ENCODE measurements around the gene RTP5.

RTP5 gene

DNA sequence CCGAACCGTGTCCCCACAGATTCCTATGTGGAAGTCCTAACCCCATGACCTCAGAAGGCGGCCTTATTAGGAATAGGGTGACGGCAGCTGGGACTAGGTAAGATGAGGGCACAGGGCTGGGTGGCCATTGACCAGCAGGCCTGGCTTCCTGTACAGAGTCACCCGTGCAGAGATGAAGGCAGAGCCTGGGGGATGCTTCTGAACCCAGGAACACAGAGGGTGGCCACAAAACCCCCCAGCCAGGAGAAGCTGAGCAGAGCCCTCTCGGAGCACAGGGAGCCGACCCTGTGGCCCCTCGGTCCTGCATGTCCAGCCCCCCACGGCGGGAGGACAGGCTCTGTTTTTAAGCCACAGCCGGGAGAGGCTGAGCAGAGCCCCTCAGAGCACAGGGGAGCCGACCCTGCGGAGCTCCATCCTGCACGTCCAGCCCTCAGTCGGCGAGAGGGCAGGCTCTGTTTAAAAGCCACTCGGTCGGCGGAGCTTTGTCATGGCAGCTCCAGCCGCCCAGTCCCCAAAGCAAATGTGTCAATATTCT is 13.6 kb upstream of the RTP5 start:
- H2AK5ac ChIP-seq (ENCODE audit: low read length) = no peak overlapping the region
- no peak overlapping the region for H3K27ac ChIP-seq (ENCODE audit: low read depth, low read length)
- H3K9ac ChIP-seq (ENCODE audit: low read length) = no peak overlapping the region
- WGBS (ENCODE audit: extremely low coverage, insufficient coverage, low lambda C conversion rate) = no CpG with 5 or more reads among the region's 20 CpGs
- H3K4ac ChIP-seq (ENCODE audit: low read depth, low read length) = no peak overlapping the region
- H3K56ac ChIP-seq (ENCODE audit: low read length) = no peak overlapping the region
- H3K4me2 ChIP-seq (ENCODE audit: low read length) = no peak overlapping the region
- no peak overlapping the region for H2BK15ac ChIP-seq (replicated peaks; ENCODE audit: low read depth)
- no peak overlapping the region for H3K4me3 ChIP-seq (ENCODE audit: low read length)
- H2BK5ac ChIP-seq (ENCODE audit: low read length) = no peak overlapping the region
- H3K36me3 ChIP-seq (ENCODE audit: control insufficient read depth, insufficient read depth, low read length) = no peaks in the 10 kb centered on the region
- H3K79me1 ChIP-seq (ENCODE audit: low read length) = no peaks in the 10 kb centered on the region
- DNase-seq = no peak
- H3K23ac ChIP-seq (ENCODE audit: low read length) = no peak overlapping the region
- no peak overlapping the region for H2BK120ac ChIP-seq (ENCODE audit: low read depth, low read length)
- H3K4me1 ChIP-seq (ENCODE audit: control insufficient read depth, low read depth, low read length) = peaks cover 2% of the 10 kb centered on the region
- no peaks in the 10 kb centered on the region for H3K27me3 ChIP-seq (ENCODE audit: insufficient read depth, low read length, poor library complexity)
- H4K5ac ChIP-seq (ENCODE audit: low read length) = no peak overlapping the region
- no peaks in the 10 kb centered on the region for H3K79me2 ChIP-seq (ENCODE audit: control insufficient read depth, insufficient read depth, low read length)
- H3K18ac ChIP-seq (ENCODE audit: low read length) = no peak overlapping the region
- H4K8ac ChIP-seq (ENCODE audit: low read depth, low read length) = no peak overlapping the region

DNA sequence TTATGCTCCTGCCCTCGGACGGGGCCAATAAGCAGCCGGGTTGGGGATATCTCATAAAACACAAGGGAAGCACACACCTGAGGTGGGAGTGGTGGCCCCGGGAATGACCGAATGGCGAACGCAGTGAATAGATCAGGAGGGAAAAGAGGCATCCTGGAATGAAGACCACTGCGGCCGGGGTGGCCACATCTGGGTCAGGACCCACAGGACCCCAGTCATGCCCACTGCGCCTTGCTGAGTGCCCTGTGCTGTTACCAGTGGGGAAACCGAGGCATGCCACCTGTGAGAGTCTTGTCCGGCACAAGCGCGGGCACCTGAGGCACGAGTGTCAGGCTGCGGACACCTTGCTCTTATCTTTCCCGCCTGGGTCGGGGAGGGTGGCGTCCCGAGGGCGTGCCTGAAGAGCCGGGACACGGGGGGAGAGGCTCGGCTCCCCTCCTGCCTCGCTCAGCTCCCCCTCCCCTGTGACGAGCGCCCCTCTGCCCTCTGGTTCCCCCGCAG is 12.4 kb upstream of the RTP5 start:
- Histone ChIP-seq H3K79me2 (ENCODE audit: control insufficient read depth, insufficient read depth, low read length) (no peaks in the 10 kb centered on the region), H3K4ac (ENCODE audit: low read depth, low read length) (no peak overlapping the region), H3K27ac (ENCODE audit: low read depth, low read length) (no peak overlapping the region), H3K4me2 (ENCODE audit: low read length) (no peak overlapping the region), H4K5ac (ENCODE audit: low read length) (no peak overlapping the region), H3K56ac (ENCODE audit: low read length) (no peak overlapping the region), H3K18ac (ENCODE audit: low read length) (no peak overlapping the region), H3K36me3 (ENCODE audit: control insufficient read depth, insufficient read depth, low read length) (no peaks in the 10 kb centered on the region), H3K9ac (ENCODE audit: low read length) (no peak overlapping the region), H2BK5ac (ENCODE audit: low read length) (no peak overlapping the region), H2BK120ac (ENCODE audit: low read depth, low read length) (no peak overlapping the region), H3K4me3 (ENCODE audit: low read length) (no peak overlapping the region), H3K27me3 (ENCODE audit: insufficient read depth, low read length, poor library complexity) (no peaks in the 10 kb centered on the region), H3K79me1 (ENCODE audit: low read length) (no peaks in the 10 kb centered on the region), H2BK15ac (replicated peaks; ENCODE audit: low read depth) (no peak overlapping the region), H3K4me1 (ENCODE audit: control insufficient read depth, low read depth, low read length) (peaks cover 2% of the 10 kb centered on the region), H2AK5ac (ENCODE audit: low read length) (no peak overlapping the region), H3K23ac (ENCODE audit: low read length) (no peak overlapping the region), H4K8ac (ENCODE audit: low read depth, low read length) (no peak overlapping the region)
- DNase-seq = no peak
- WGBS (ENCODE audit: extremely low coverage, insufficient coverage, low lambda C conversion rate) = no CpG with 5 or more reads among the region's 28 CpGs

DNA sequence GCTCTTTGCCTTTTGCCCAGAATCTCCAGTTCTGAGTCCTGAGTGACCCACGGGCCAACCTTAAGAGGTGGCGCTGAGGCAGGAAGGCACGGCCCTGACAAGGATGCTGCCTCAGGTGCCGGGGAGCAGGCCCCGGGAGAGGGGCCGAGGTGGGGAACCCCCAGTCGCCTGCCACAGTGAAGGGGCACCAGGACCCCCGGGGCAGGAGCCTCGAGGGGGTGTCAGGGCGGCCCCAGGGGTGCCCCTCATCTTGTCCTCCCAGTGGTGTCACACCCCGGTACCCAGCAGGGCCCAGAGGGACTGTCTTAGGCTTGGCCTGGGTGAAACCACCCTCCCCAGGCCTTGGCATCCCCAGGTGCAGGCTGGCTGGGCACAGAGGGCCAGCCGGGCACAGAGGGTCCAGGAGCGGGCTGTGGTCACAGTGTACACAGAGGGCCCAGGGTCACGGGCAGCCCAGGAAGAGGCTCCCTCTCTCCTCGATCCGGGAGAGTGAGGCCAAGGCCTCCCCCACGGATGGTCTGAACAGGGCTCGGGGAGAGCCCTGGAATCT is 11.9 kb upstream of the RTP5 start:
- Histone ChIP-seq H3K27me3 (ENCODE audit: insufficient read depth, low read length, poor library complexity) (no peaks in the 10 kb centered on the region), H3K4ac (ENCODE audit: low read depth, low read length) (no peak overlapping the region), H3K56ac (ENCODE audit: low read length) (no peak overlapping the region), H2BK15ac (replicated peaks; ENCODE audit: low read depth) (no peak overlapping the region), H3K4me1 (ENCODE audit: control insufficient read depth, low read depth, low read length) (peaks cover 2% of the 10 kb centered on the region), H4K8ac (ENCODE audit: low read depth, low read length) (no peak overlapping the region), H2BK120ac (ENCODE audit: low read depth, low read length) (no peak overlapping the region), H3K4me2 (ENCODE audit: low read length) (no peak overlapping the region), H3K18ac (ENCODE audit: low read length) (no peak overlapping the region), H3K79me2 (ENCODE audit: control insufficient read depth, insufficient read depth, low read length) (no peaks in the 10 kb centered on the region), H3K79me1 (ENCODE audit: low read length) (no peaks in the 10 kb centered on the region), H3K4me3 (ENCODE audit: low read length) (no peak overlapping the region), H2AK5ac (ENCODE audit: low read length) (no peak overlapping the region), H2BK5ac (ENCODE audit: low read length) (no peak overlapping the region), H3K27ac (ENCODE audit: low read depth, low read length) (no peak overlapping the region), H3K36me3 (ENCODE audit: control insufficient read depth, insufficient read depth, low read length) (no peaks in the 10 kb centered on the region), H3K23ac (ENCODE audit: low read length) (no peak overlapping the region), H3K9ac (ENCODE audit: low read length) (no peak overlapping the region), H4K5ac (ENCODE audit: low read length) (no peak overlapping the region)
- no peak for DNase-seq
- no CpG with 5 or more reads among the region's 18 CpGs for WGBS (ENCODE audit: extremely low coverage, insufficient coverage, low lambda C conversion rate)

DNA sequence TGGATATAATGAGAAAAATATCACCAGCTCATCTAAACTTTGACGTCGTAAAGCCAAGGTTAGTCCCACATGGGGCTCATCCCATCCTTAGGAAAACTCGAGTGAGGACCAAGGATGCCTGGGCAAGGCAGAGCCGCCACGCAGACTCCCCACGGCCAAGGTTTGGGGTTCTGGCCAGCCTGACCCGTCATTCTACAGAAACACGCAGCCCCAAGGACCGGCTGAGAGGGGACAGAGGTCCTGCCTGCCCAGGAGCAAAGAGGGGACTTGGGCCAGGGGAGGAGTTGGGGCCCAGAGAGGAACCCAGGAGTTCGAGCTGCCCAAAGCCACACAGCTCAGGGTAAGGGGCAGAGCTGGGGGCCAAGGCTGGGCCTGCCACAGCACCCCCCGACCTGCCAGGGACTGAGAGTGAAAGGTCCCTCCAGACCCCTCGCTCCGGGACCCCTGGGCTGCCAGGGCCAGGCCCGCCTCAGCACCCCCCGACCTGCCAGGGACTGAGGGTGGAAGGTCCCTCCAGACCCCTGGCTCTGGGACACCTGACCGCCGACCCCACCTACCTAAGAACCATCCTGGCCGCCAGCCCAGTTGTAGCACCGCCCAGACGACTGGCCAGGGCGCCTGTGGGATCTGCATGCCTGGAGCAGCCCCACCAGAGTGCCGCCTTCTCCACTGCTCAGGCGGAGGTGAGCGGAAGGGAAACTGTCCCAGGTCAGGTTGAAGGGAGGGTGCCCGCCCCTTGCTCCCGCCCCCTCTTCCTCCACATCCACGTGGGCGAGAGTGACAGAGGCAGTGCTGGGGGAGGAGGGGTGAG is 11.1 kb upstream of the RTP5 start, which contains the start of gene PDCD1:
TSS of gene PDCD1 (minus strand) at position 689 of the 811 bp plus-strand sequence. CDS start at position 633, 56 bp downstream.
- Histone ChIP-seq H3K79me1 (ENCODE audit: low read length) (no peaks in the 10 kb centered on the region), H3K4me2 (ENCODE audit: low read length) (no peak within 1 kb of the TSS), H3K4ac (ENCODE audit: low read depth, low read length) (no peak within 1 kb of the TSS), H2BK5ac (ENCODE audit: low read length) (no peak within 1 kb of the TSS), H3K23ac (ENCODE audit: low read length) (no peak within 1 kb of the TSS), H3K18ac (ENCODE audit: low read length) (no peak within 1 kb of the TSS), H4K5ac (ENCODE audit: low read length) (no peak within 1 kb of the TSS), H3K79me2 (ENCODE audit: control insufficient read depth, insufficient read depth, low read length) (no peaks in the 10 kb centered on the region), H3K56ac (ENCODE audit: low read length) (peak within 1 kb of the TSS; percentile 42), H2AK5ac (ENCODE audit: low read length) (no peak within 1 kb of the TSS), H3K27ac (ENCODE audit: low read depth, low read length) (no peak within 1 kb of the TSS), H3K27me3 (ENCODE audit: insufficient read depth, low read length, poor library complexity) (no peaks in the 10 kb centered on the region), H3K4me1 (ENCODE audit: control insufficient read depth, low read depth, low read length) (peaks cover 2% of the 10 kb centered on the region), H2BK120ac (ENCODE audit: low read depth, low read length) (no peak within 1 kb of the TSS), H4K8ac (ENCODE audit: low read depth, low read length) (no peak within 1 kb of the TSS), H2BK15ac (replicated peaks; ENCODE audit: low read depth) (no peak within 1 kb of the TSS), H3K9ac (ENCODE audit: low read length) (no peak within 1 kb of the TSS), H3K4me3 (ENCODE audit: low read length) (no peak within 1 kb of the TSS), H3K36me3 (ENCODE audit: control insufficient read depth, insufficient read depth, low read length) (no peaks in the 10 kb centered on the region)
- WGBS (ENCODE audit: extremely low coverage, insufficient coverage, low lambda C conversion rate) = no CpG with 5 or more reads among the region's 28 CpGs
- DNase-seq = peak; percentile 59

DNA sequence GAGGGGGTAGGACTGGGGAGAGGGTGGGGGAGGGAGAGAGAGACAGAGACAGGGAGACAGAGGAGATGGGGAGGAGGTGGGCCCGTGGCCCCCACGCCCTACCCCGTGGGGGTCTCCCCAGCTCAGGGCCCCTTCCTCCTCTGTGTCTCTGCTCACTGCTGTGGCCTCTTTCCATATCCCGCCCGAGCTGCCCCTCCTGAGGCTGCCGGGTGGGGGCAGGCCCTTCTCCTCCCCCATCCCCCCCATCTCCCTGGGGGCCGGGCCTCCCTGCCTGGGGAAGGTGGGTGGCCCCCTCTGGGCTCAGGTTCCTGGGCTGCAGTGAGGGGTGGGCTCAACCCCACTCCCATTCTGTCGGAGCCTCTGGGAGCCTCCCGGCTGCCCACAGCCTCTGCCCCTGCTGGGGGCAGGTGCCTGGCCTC is 10.5 kb upstream of the RTP5 start:
- H3K4me1 ChIP-seq (ENCODE audit: control insufficient read depth, low read depth, low read length) = peaks cover 2% of the 10 kb centered on the region
- no peak overlapping the region for H3K4me2 ChIP-seq (ENCODE audit: low read length)
- H3K36me3 ChIP-seq (ENCODE audit: control insufficient read depth, insufficient read depth, low read length) = no peaks in the 10 kb centered on the region
- no peak for DNase-seq
- no peak overlapping the region for H4K5ac ChIP-seq (ENCODE audit: low read length)
- H3K9ac ChIP-seq (ENCODE audit: low read length) = no peak overlapping the region
- no peak overlapping the region for H3K18ac ChIP-seq (ENCODE audit: low read length)
- H3K27ac ChIP-seq (ENCODE audit: low read depth, low read length) = no peak overlapping the region
- H3K79me1 ChIP-seq (ENCODE audit: low read length) = no peaks in the 10 kb centered on the region
- no peak overlapping the region for H4K8ac ChIP-seq (ENCODE audit: low read depth, low read length)
- no peak overlapping the region for H3K4ac ChIP-seq (ENCODE audit: low read depth, low read length)
- no peak overlapping the region for H2BK15ac ChIP-seq (replicated peaks; ENCODE audit: low read depth)
- H3K79me2 ChIP-seq (ENCODE audit: control insufficient read depth, insufficient read depth, low read length) = no peaks in the 10 kb centered on the region
- peak overlapping the region; percentile 42 for H3K56ac ChIP-seq (ENCODE audit: low read length)
- no peak overlapping the region for H3K23ac ChIP-seq (ENCODE audit: low read length)
- H2BK120ac ChIP-seq (ENCODE audit: low read depth, low read length) = no peak overlapping the region
- no peak overlapping the region for H2BK5ac ChIP-seq (ENCODE audit: low read length)
- WGBS (ENCODE audit: extremely low coverage, insufficient coverage, low lambda C conversion rate) = no CpG with 5 or more reads among the region's 9 CpGs
- no peak overlapping the region for H3K4me3 ChIP-seq (ENCODE audit: low read length)
- H3K27me3 ChIP-seq (ENCODE audit: insufficient read depth, low read length, poor library complexity) = no peaks in the 10 kb centered on the region
- H2AK5ac ChIP-seq (ENCODE audit: low read length) = no peak overlapping the region

Measured in mesendoderm (in vitro differentiated cells).